Natural killer cell (primary cell): Measurements from ENCODE around the gene DST. TPM values are rescaled to one million over a fixed set of nuclear protein-coding genes. Genes with fewer than 3 reads are reported as not detected.

Experiments
- ATAC-seq, 3 donors: fragments of 150-1000 bp in 2 of 3; fragments of 200-7000 bp in 1 of 3; cut with Tn5 transposase; 1 replicate in 1 of 3; 2 replicates in 2 of 3; pipeline ENCODE4 v1.10.0; 2021; ENCODE audit warnings: mild to moderate bottlenecking in 2 of 3, moderate library complexity in 2 of 3
- DNase-seq, 2 donors: peaks; one replicate each; pipeline versions ENCODE4 v3.0.0 to v3.0.0-alpha.2; 2013 to 2021; ENCODE audit warnings: mixed read lengths in 1 of 2
- H3K27ac ChIP-seq: one replicate; pipeline ENCODE4 v1.5.1; 2013; ENCODE audit warnings: mild to moderate bottlenecking, low read length
- H3K27me3 ChIP-seq: one replicate; pipeline ENCODE4 v1.6.1; 2013; ENCODE audit warnings: low read length; ENCODE audit not compliant: control insufficient read depth, insufficient read depth
- H3K36me3 ChIP-seq: one replicate; pipeline ENCODE4 v1.6.1; 2013; ENCODE audit warnings: low read length; ENCODE audit not compliant: control insufficient read depth, insufficient read depth
- H3K4me1 ChIP-seq: one replicate; pipeline ENCODE4 v1.6.1; 2013; ENCODE audit warnings: low read length; ENCODE audit not compliant: control insufficient read depth, insufficient read depth
- H3K4me3 ChIP-seq: one replicate; pipeline ENCODE4 v1.5.1; 2013; ENCODE audit warnings: low read length
- H3K9me3 ChIP-seq: one replicate; pipeline ENCODE4 v1.6.1; 2013; ENCODE audit warnings: low read length; ENCODE audit not compliant: control insufficient read depth, insufficient read depth
- H3K27ac Mint-ChIP-seq, 2 donors: one replicate each; pipeline ENCODE4 v1.8.0; 2022; ENCODE audit warnings: mild to moderate bottlenecking in 2 of 2, mixed read lengths in 2 of 2, moderate library complexity in 1 of 2
- H3K27me3 Mint-ChIP-seq, 2 donors: one replicate each; pipeline ENCODE4 v1.8.0; 2022; ENCODE audit warnings: low read depth in 2 of 2, mixed read lengths in 2 of 2
- H3K36me3 Mint-ChIP-seq: one replicate; pipeline ENCODE4 v1.8.0; 2022; ENCODE audit warnings: mixed read lengths
- H3K4me1 Mint-ChIP-seq, 2 donors: one replicate each; pipeline ENCODE4 v1.8.0; 2022; ENCODE audit warnings: mixed read lengths in 2 of 2
- H3K4me3 Mint-ChIP-seq: one replicate; pipeline ENCODE4 v1.8.0; 2022; ENCODE audit warnings: mild to moderate bottlenecking, moderate library complexity, mixed read lengths
- H3K9me3 Mint-ChIP-seq, 2 donors: one replicate each; pipeline ENCODE4 v1.8.0; 2022; ENCODE audit warnings: mixed read lengths in 2 of 2
- CTCF ChIP-seq: fragments of 200-600 bp; IDR thresholded peaks from one replicate; pipeline ENCODE4 v1.8.0; 2022; ENCODE audit warnings: antibody characterized with exemption
- WGBS: methylation state at CpG from one replicate; pipeline ENCODE4 v1.1.7; 2013; ENCODE audit warnings: missing lambda C conversion rate; ENCODE audit not compliant: insufficient coverage; 5-methylcytosine and 5-hydroxymethylcytosine counted together
- intact Hi-C: fragments of 100-400 bp; cut with micrococcal nuclease; formaldehyde crosslinking; loops from one replicate; pipeline ENCODE4 v1.14.2; 2022
- total RNA-seq, 4 donors: library from RNA; stranded (reverse); fragments of 120-200 nt in 1 of 4; gene quantifications; one replicate each; pipeline versions ENCODE4 v1.2.3 to v1.2.4, GENCODE V29; 2013 to 2022

DST gene
- total RNA-seq, 3 donors from 2014 or later (not counting 1 experiment from before 2014, with no cell fraction given), result 5.6 to 14.7 (median 8.9) TPM

- Mint-ChIP-seq H3K27ac (no peak overlapping the region), H3K36me3 (no peaks in the 10 kb centered on the region), H3K27me3 (no peaks in the 10 kb centered on the region), H3K4me1 (no peaks in the 10 kb centered on the region), H3K9me3 (no peaks in the 10 kb centered on the region), H3K4me3 (no peak overlapping the region)
- Histone ChIP-seq H3K4me1 (no peaks in the 10 kb centered on the region), H3K9me3 (no peaks in the 10 kb centered on the region), H3K4me3 (no peak overlapping the region), H3K27ac (no peak overlapping the region), H3K27me3 (no peaks in the 10 kb centered on the region), H3K36me3 (no peaks in the 10 kb centered on the region)
- intact Hi-C loops, result no loop called here
- TF ChIP-seq CTCF, result no peak
- WGBS, result 82% methylated on average over 3 of the region's 4 CpGs
- ATAC-seq, result no peak
- no peak for DNase-seq
Measured at GRCh38 chr6:56643379-56644089, 845 bp upstream of the DST start.

- TF ChIP-seq CTCF, result no peak
- Mint-ChIP-seq H3K27me3 (no peaks in the 10 kb centered on the region), H3K4me3 (no peak overlapping the region), H3K27ac (no peak overlapping the region), H3K36me3 (no peaks in the 10 kb centered on the region), H3K4me1 (no peaks in the 10 kb centered on the region), H3K9me3 (no peaks in the 10 kb centered on the region)
- intact Hi-C loops, result no loop called here
- Histone ChIP-seq H3K9me3 (no peaks in the 10 kb centered on the region), H3K36me3 (no peaks in the 10 kb centered on the region), H3K4me3 (no peak overlapping the region), H3K4me1 (no peaks in the 10 kb centered on the region), H3K27ac (no peak overlapping the region), H3K27me3 (no peaks in the 10 kb centered on the region)
- 91% methylated on average over 4 of the region's 4 CpGs for WGBS
- ATAC-seq (no peak), DNase-seq (no peak)
Measured at GRCh38 chr6:56640374-56640773, 2.3 kb downstream of the DST start.

- Mint-ChIP-seq H3K27ac (no peak overlapping the region), H3K36me3 (no peaks in the 10 kb centered on the region), H3K4me3 (no peak overlapping the region), H3K27me3 (no peaks in the 10 kb centered on the region), H3K4me1 (no peaks in the 10 kb centered on the region), H3K9me3 (no peaks in the 10 kb centered on the region)
- ATAC-seq (no peak), DNase-seq (no peak)
- Histone ChIP-seq H3K9me3 (no peaks in the 10 kb centered on the region), H3K27ac (no peak overlapping the region), H3K4me1 (no peaks in the 10 kb centered on the region), H3K4me3 (no peak overlapping the region), H3K27me3 (no peaks in the 10 kb centered on the region), H3K36me3 (no peaks in the 10 kb centered on the region)
- intact Hi-C loops, result loop anchor here (5.0 kb wide), 1 partner anchor 679 kb away; the partner anchor contains the start of gene PRIM2
- TF ChIP-seq CTCF, result no peak
Measured at GRCh38 chr6:56638760-56639159, 3.9 kb downstream of the DST start.

GRCh38 chr6:56637640-56638039, 5.0 kb downstream of the DST start:
- Histone ChIP-seq H3K27me3 (no peaks in the 10 kb centered on the region), H3K27ac (no peak overlapping the region), H3K4me1 (no peaks in the 10 kb centered on the region), H3K36me3 (no peaks in the 10 kb centered on the region), H3K9me3 (no peaks in the 10 kb centered on the region), H3K4me3 (no peak overlapping the region)
- intact Hi-C loops, result loop anchor here (2.0 to 5.0 kb wide), 2 partner anchors 213 to 680 kb away; partner anchors contain the start of gene PRIM2
- TF ChIP-seq CTCF, result peak; percentile 48
- H3K4me1 Mint-ChIP-seq, result no peaks in the 10 kb centered on the region
- no peaks in the 10 kb centered on the region for H3K36me3 Mint-ChIP-seq
- no peak for ATAC-seq
- H3K4me3 Mint-ChIP-seq, result no peak overlapping the region
- 14% methylated on average over 2 of the region's 2 CpGs for WGBS
- H3K27ac Mint-ChIP-seq, result no peak overlapping the region
- DNase-seq, result peak in 1 of 2 donors; percentile 25
- H3K27me3 Mint-ChIP-seq, result no peaks in the 10 kb centered on the region
- no peaks in the 10 kb centered on the region for H3K9me3 Mint-ChIP-seq
